Dermis microvascular lymphatic vessel endothelial cell (primary cell): ENCODE data around the gene CAMTA1. TPM values are rescaled to one million over a fixed set of nuclear protein-coding genes. Genes with fewer than 3 reads are reported as not detected.
"Not testable (repeated sequence)": the region's sequence is repeated elsewhere in the genome, so short reads cannot be mapped to it uniquely, and the experiment has no call there.

Experiments used
- DNase-seq, 2 donors: peaks; one replicate each; pipeline versions ENCODE4 v3.0.0 to v3.0.0-alpha.2; 2010; ENCODE audit warnings: low read depth in 2 of 2
- total RNA-seq: library from RNA; depleted of rRNA; stranded (reverse); fragments of >200 nt; gene quantifications from 2 replicates; pipeline ENCODE4 v1.2.1, GENCODE V29; 2014

Gene CAMTA1
- total RNA-seq, 1 donor from 2014 or later = 33.9 TPM

- no peak for DNase-seq
Measured at GRCh38 chr1:7585216-7585907, 800.1 kb downstream of the CAMTA1 start.

GRCh38 chr1:7586031-7586941, 801.0 kb downstream of the CAMTA1 start:
- DNase-seq = no peak

- DNase-seq = no peak
Measured at GRCh38 chr1:7587108-7587772, 802.0 kb downstream of the CAMTA1 start.

GRCh38 chr1:7587773-7588456, 802.7 kb downstream of the CAMTA1 start:
- DNase-seq = no peak

GRCh38 chr1:7588457-7588827, 803.2 kb downstream of the CAMTA1 start:
- DNase-seq = no peak

- DNase-seq = no peak
Measured at GRCh38 chr1:7589080-7589735, 804.0 kb downstream of the CAMTA1 start.

GRCh38 chr1:7589774-7590425, 804.6 kb downstream of the CAMTA1 start:
- no peak for DNase-seq

- no peak for DNase-seq
Measured at GRCh38 chr1:7590426-7590790, 805.2 kb downstream of the CAMTA1 start.

GRCh38 chr1:7591565-7591964, 806.3 kb downstream of the CAMTA1 start:
- DNase-seq = no peak

GRCh38 chr1:7592120-7592798, 807.0 kb downstream of the CAMTA1 start:
- DNase-seq = no peak

- no peak for DNase-seq
Measured at GRCh38 chr1:7594002-7594713, 808.9 kb downstream of the CAMTA1 start.

GRCh38 chr1:7594714-7595295, 809.6 kb downstream of the CAMTA1 start:
- no peak for DNase-seq

GRCh38 chr1:7595336-7595735, 810.1 kb downstream of the CAMTA1 start:
- no peak for DNase-seq

- DNase-seq = no peak
Measured at GRCh38 chr1:7596126-7596965, 811.1 kb downstream of the CAMTA1 start.

GRCh38 chr1:7598058-7598457, 812.8 kb downstream of the CAMTA1 start:
- not testable (repeated sequence) for DNase-seq

- DNase-seq = not testable (repeated sequence)
Measured at GRCh38 chr1:7604906-7605305, 819.7 kb downstream of the CAMTA1 start.

- no peak for DNase-seq
Measured at GRCh38 chr1:7606096-7606495, 820.8 kb downstream of the CAMTA1 start.

- DNase-seq = no peak
Measured at GRCh38 chr1:7607097-7607496, 821.8 kb downstream of the CAMTA1 start.
